Measurements from ENCODE around the gene CGA.

Gene CGA

DNA sequence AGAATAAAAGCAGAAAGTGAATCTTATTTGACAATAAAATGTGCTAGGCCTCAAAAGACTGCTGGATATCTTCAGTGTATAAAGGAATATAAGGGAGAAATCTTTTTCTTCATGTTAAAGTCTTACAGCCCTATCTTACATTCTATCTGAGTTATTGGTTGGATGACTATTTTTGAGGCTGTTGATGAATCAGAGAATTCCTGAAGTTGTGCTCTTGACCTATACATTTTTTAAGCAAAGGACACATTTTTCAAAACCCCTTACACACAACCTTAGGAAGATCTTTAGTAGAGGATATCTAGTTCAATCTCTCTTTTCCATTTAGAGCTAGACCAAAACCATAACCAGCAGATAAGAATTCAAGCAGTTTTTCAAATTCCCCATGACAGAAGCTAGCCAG lies 10.9 kb upstream of the CGA start:
- H3K18ac ChIP-seq (ENCODE audit: low read depth in 1 of 2, low read length in 2 of 2) = no peak overlapping the region
- no peaks in the 10 kb centered on the region for H3K36me3 ChIP-seq (ENCODE audit: control insufficient read depth in 1 of 2, insufficient read depth in 2 of 2, low read depth in 1 of 2, low read length in 2 of 2)
- no peak overlapping the region for H3K23ac ChIP-seq (ENCODE audit: low read length in 2 of 2)
- H3K14ac ChIP-seq (ENCODE audit: low read length in 2 of 2) = no peak overlapping the region
- no peak overlapping the region for H3K4me3 ChIP-seq (ENCODE audit: insufficient read depth in 1 of 2, low read depth in 1 of 2, low read length in 2 of 2)
- H3K9ac ChIP-seq (ENCODE audit: low read length) = no peak overlapping the region
- no peak overlapping the region for H4K8ac ChIP-seq (ENCODE audit: low read length)
- peak; percentile 16 for DNase-seq
- no peak overlapping the region for H3K4ac ChIP-seq (ENCODE audit: low read depth in 1 of 2, low read length in 2 of 2)
- H3K79me1 ChIP-seq (replicated peaks; ENCODE audit: low read length, poor library complexity, severe bottlenecking) = no peaks in the 10 kb centered on the region
- no peaks in the 10 kb centered on the region for H3K9me3 ChIP-seq (ENCODE audit: control insufficient read depth, low read length)
- no peak overlapping the region for H4K91ac ChIP-seq (ENCODE audit: low read length)
- H2BK15ac ChIP-seq (ENCODE audit: low read depth, poor library complexity, severe bottlenecking) = no peak overlapping the region
- no peak overlapping the region for H2AFZ ChIP-seq (ENCODE audit: low read depth, low read length)
- no peak overlapping the region for H3K27ac ChIP-seq (ENCODE audit: low read length, poor library complexity, severe bottlenecking)
- no peak overlapping the region for H2BK120ac ChIP-seq (ENCODE audit: low read depth, low read length)
- H2AK5ac ChIP-seq (ENCODE audit: low read length, severe bottlenecking) = no peak overlapping the region
- no peak overlapping the region for H2BK12ac ChIP-seq (ENCODE audit: low read length in 2 of 2)
- H3K4me1 ChIP-seq (ENCODE audit: control insufficient read depth, insufficient read depth, low read depth, low read length) = no peaks in the 10 kb centered on the region
- H3K27me3 ChIP-seq (ENCODE audit: control insufficient read depth in 1 of 2, insufficient read depth in 1 of 2, low read length in 2 of 2) = no peaks in the 10 kb centered on the region
- H2BK5ac ChIP-seq (ENCODE audit: low read depth, low read length, poor library complexity, severe bottlenecking) = no peak overlapping the region
- no peak overlapping the region for H3K4me2 ChIP-seq (ENCODE audit: low read length, poor library complexity, severe bottlenecking)

DNA sequence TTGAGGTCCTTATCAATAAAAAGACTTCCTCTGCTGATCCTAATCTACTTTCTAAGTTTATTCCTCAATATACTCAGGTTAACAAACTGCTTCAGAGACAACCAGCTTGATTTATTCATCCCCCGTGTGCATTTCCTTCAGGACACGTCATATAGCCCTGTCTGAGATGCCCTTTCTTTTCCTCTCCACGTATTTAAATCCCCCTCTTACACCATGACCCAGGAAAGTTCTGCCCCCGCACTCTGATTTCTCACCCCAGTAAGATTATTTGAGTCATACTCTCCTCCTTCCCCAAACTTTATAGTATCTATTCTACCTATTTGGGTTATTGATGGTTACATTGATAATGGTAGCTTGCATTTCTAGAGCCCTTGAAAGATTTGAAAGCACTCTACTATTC lies 9.8 kb upstream of the CGA start:
- H3K27ac ChIP-seq (ENCODE audit: low read length, poor library complexity, severe bottlenecking) = no peak overlapping the region
- no peak overlapping the region for H3K4me3 ChIP-seq (ENCODE audit: insufficient read depth in 1 of 2, low read depth in 1 of 2, low read length in 2 of 2)
- H2BK15ac ChIP-seq (ENCODE audit: low read depth, poor library complexity, severe bottlenecking) = no peak overlapping the region
- no peaks in the 10 kb centered on the region for H3K79me1 ChIP-seq (replicated peaks; ENCODE audit: low read length, poor library complexity, severe bottlenecking)
- peaks cover 0 to 3% of the 10 kb centered on the region in 2 experiments for H3K27me3 ChIP-seq (ENCODE audit: control insufficient read depth in 1 of 2, insufficient read depth in 1 of 2, low read length in 2 of 2)
- DNase-seq = no peak
- no peak overlapping the region for H4K91ac ChIP-seq (ENCODE audit: low read length)
- H3K36me3 ChIP-seq (ENCODE audit: control insufficient read depth in 1 of 2, insufficient read depth in 2 of 2, low read depth in 1 of 2, low read length in 2 of 2) = no peaks in the 10 kb centered on the region
- no peaks in the 10 kb centered on the region for H3K9me3 ChIP-seq (ENCODE audit: control insufficient read depth, low read length)
- no peak overlapping the region for H2AK5ac ChIP-seq (ENCODE audit: low read length, severe bottlenecking)
- H3K23ac ChIP-seq (ENCODE audit: low read length in 2 of 2) = no peak overlapping the region
- H2BK120ac ChIP-seq (ENCODE audit: low read depth, low read length) = no peak overlapping the region
- no peak overlapping the region for H2BK12ac ChIP-seq (ENCODE audit: low read length in 2 of 2)
- no peak overlapping the region for H3K4ac ChIP-seq (ENCODE audit: low read depth in 1 of 2, low read length in 2 of 2)
- WGBS = 69% methylated on average over 4 of the region's 4 CpGs
- H3K18ac ChIP-seq (ENCODE audit: low read depth in 1 of 2, low read length in 2 of 2) = no peak overlapping the region
- no peak overlapping the region for H3K14ac ChIP-seq (ENCODE audit: low read length in 2 of 2)
- no peak overlapping the region for H4K8ac ChIP-seq (ENCODE audit: low read length)
- no peaks in the 10 kb centered on the region for H3K4me1 ChIP-seq (ENCODE audit: control insufficient read depth, insufficient read depth, low read depth, low read length)
- H2BK5ac ChIP-seq (ENCODE audit: low read depth, low read length, poor library complexity, severe bottlenecking) = no peak overlapping the region
- no peak overlapping the region for H3K9ac ChIP-seq (ENCODE audit: low read length)
- no peak overlapping the region for H3K4me2 ChIP-seq (ENCODE audit: low read length, poor library complexity, severe bottlenecking)
- no peak overlapping the region for H2AFZ ChIP-seq (ENCODE audit: low read depth, low read length)

DNA sequence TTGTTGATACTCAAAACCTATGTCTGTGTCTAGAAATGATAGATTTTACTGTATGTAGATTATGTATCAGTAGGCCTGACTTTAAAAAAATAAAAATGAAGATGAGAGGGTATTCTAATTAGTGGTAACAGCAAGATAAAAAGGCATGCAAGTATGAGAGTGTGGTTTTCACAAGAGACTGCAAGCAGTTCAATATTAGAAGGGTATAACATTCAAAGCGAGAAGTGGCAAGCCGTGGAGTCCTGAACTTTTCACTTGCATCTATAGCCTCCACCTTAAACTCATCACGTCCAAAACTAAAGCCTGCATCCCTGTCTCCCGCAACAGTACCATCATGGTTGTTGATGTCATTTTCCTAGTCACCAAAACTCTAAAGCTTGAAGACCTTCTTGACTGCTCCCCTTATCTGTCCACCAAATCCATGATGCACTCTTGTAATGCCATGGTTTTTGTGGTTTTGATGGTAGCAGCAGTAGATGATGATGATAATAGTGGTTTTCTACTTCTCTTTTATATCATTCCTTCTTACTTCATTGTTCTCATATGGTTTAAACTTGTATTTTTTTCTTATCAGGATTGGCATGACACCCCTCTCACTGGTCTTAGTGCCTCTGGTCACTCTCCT lies 9.2 kb upstream of the CGA start:
- no peak overlapping the region for H2AK5ac ChIP-seq (ENCODE audit: low read length, severe bottlenecking)
- H3K18ac ChIP-seq (ENCODE audit: low read depth in 1 of 2, low read length in 2 of 2) = no peak overlapping the region
- no peak for DNase-seq
- H2AFZ ChIP-seq (ENCODE audit: low read depth, low read length) = no peak overlapping the region
- no peak overlapping the region for H2BK12ac ChIP-seq (ENCODE audit: low read length in 2 of 2)
- H3K4ac ChIP-seq (ENCODE audit: low read depth in 1 of 2, low read length in 2 of 2) = no peak overlapping the region
- H3K14ac ChIP-seq (ENCODE audit: low read length in 2 of 2) = no peak overlapping the region
- no peaks in the 10 kb centered on the region for H3K79me1 ChIP-seq (replicated peaks; ENCODE audit: low read length, poor library complexity, severe bottlenecking)
- no peaks in the 10 kb centered on the region for H3K36me3 ChIP-seq (ENCODE audit: control insufficient read depth in 1 of 2, insufficient read depth in 2 of 2, low read depth in 1 of 2, low read length in 2 of 2)
- H3K4me1 ChIP-seq (ENCODE audit: control insufficient read depth, insufficient read depth, low read depth, low read length) = no peaks in the 10 kb centered on the region
- no peak overlapping the region for H3K23ac ChIP-seq (ENCODE audit: low read length in 2 of 2)
- H3K4me2 ChIP-seq (ENCODE audit: low read length, poor library complexity, severe bottlenecking) = no peak overlapping the region
- H3K27me3 ChIP-seq (ENCODE audit: control insufficient read depth in 1 of 2, insufficient read depth in 1 of 2, low read length in 2 of 2) = peaks cover 0 to 9% of the 10 kb centered on the region in 2 experiments
- no peak overlapping the region for H2BK5ac ChIP-seq (ENCODE audit: low read depth, low read length, poor library complexity, severe bottlenecking)
- H2BK15ac ChIP-seq (ENCODE audit: low read depth, poor library complexity, severe bottlenecking) = no peak overlapping the region
- no peak overlapping the region for H4K8ac ChIP-seq (ENCODE audit: low read length)
- H3K4me3 ChIP-seq (ENCODE audit: insufficient read depth in 1 of 2, low read depth in 1 of 2, low read length in 2 of 2) = no peak overlapping the region
- H2BK120ac ChIP-seq (ENCODE audit: low read depth, low read length) = no peak overlapping the region
- WGBS = 94% methylated on average over 4 of the region's 4 CpGs
- no peak overlapping the region for H3K27ac ChIP-seq (ENCODE audit: low read length, poor library complexity, severe bottlenecking)
- no peak overlapping the region for H4K91ac ChIP-seq (ENCODE audit: low read length)
- H3K9me3 ChIP-seq (ENCODE audit: control insufficient read depth, low read length) = no peaks in the 10 kb centered on the region
- H3K9ac ChIP-seq (ENCODE audit: low read length) = no peak overlapping the region

DNA sequence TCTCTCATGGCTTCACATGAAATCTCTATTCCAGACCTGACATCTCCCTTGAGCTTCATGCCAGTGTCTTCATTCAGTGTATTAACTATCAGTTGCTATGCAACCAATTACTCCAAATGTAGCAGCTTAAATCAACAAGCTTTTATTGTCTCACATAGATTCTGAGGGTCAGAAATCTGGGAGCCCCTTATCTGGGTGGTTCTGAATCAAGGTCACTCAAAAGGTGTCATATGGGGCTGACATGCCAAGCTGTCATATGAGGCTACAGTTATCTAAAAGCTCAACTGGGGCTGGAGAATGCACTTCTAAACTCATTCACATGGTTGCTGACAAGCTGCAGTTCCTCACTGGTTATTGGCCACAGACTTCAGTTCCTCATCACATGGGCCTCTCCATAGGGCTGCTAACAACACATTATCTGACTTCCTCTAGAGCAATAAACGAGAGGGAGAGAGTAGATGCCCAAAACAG lies 7.3 kb upstream of the CGA start:
- Histone ChIP-seq H3K14ac (ENCODE audit: low read length in 2 of 2) (no peak overlapping the region), H3K4me1 (ENCODE audit: control insufficient read depth, insufficient read depth, low read depth, low read length) (no peaks in the 10 kb centered on the region), H3K79me1 (replicated peaks; ENCODE audit: low read length, poor library complexity, severe bottlenecking) (no peaks in the 10 kb centered on the region), H3K4me2 (ENCODE audit: low read length, poor library complexity, severe bottlenecking) (no peak overlapping the region), H3K9ac (ENCODE audit: low read length) (no peak overlapping the region), H2AFZ (ENCODE audit: low read depth, low read length) (no peak overlapping the region), H3K23ac (ENCODE audit: low read length in 2 of 2) (no peak overlapping the region), H2BK120ac (ENCODE audit: low read depth, low read length) (no peak overlapping the region), H3K36me3 (ENCODE audit: control insufficient read depth in 1 of 2, insufficient read depth in 2 of 2, low read depth in 1 of 2, low read length in 2 of 2) (no peaks in the 10 kb centered on the region), H2AK5ac (ENCODE audit: low read length, severe bottlenecking) (no peak overlapping the region), H4K91ac (ENCODE audit: low read length) (no peak overlapping the region), H3K27ac (ENCODE audit: low read length, poor library complexity, severe bottlenecking) (no peak overlapping the region), H2BK5ac (ENCODE audit: low read depth, low read length, poor library complexity, severe bottlenecking) (no peak overlapping the region), H3K4me3 (ENCODE audit: insufficient read depth in 1 of 2, low read depth in 1 of 2, low read length in 2 of 2) (no peak overlapping the region), H3K9me3 (ENCODE audit: control insufficient read depth, low read length) (no peaks in the 10 kb centered on the region), H2BK12ac (ENCODE audit: low read length in 2 of 2) (no peak overlapping the region), H3K4ac (ENCODE audit: low read depth in 1 of 2, low read length in 2 of 2) (no peak overlapping the region), H3K27me3 (ENCODE audit: control insufficient read depth in 1 of 2, insufficient read depth in 1 of 2, low read length in 2 of 2) (peaks cover 0 to 15% of the 10 kb centered on the region in 2 experiments), H3K18ac (ENCODE audit: low read depth in 1 of 2, low read length in 2 of 2) (no peak overlapping the region), H4K8ac (ENCODE audit: low read length) (no peak overlapping the region), H2BK15ac (ENCODE audit: low read depth, poor library complexity, severe bottlenecking) (no peak overlapping the region)
- DNase-seq = no peak
- 20% methylated on average over 1 of the region's 1 CpG for WGBS
